NT2/D1 (cell line): Measurements from ENCODE around the gene PSMF1.

Source experiments
- YY1 ChIP-seq: IDR thresholded peaks from 2 replicates; pipeline ENCODE4 v1.6.1; 2011; ENCODE audit not compliant: insufficient read length, insufficient read depth
- ZNF274 ChIP-seq: IDR thresholded peaks from 2 replicates; pipeline ENCODE4 v1.6.1; 2011; ENCODE audit warnings: mild to moderate bottlenecking, low read depth, low read length

- TF ChIP-seq YY1 (no peak), ZNF274 (no peak)
These were observed 63.7 kb downstream of the PSMF1 start for GRCh38 chr20:1182106-1182505.
